Esophagus muscularis mucosa (tissue), 4 donors: ENCODE results near the gene CNP. TPM values are rescaled to one million over a fixed set of nuclear protein-coding genes. Genes with fewer than 3 reads are reported as not detected.
A peak's percentile ranks its signal among the peaks of the same experiment; 100 is the strongest.
"Not testable (repeated sequence)": the region's sequence is repeated elsewhere in the genome, so short reads cannot be mapped to it uniquely, and the experiment has no call there.

Experiments
- DNase-seq: peaks from one replicate; pipeline ENCODE4 v3.0.0-alpha.2; 2017; ENCODE audit errors: extremely low spot score
- H3K27ac ChIP-seq, 4 donors: fragments of 200-600 bp; sonication (generic); replicated peaks in 1 of 4; 1 replicate in 3 of 4; 2 replicates in 1 of 4; pipeline ENCODE4 v1.5.1; 2016 to 2019; ENCODE audit warnings: mild to moderate bottlenecking in 1 of 4
- H3K27me3 ChIP-seq, 4 donors: fragments of 200-600 bp; sonication (generic); one replicate each; pipeline versions ENCODE4 v1.5.1 to v1.6.0; 2016 to 2019
- H3K36me3 ChIP-seq, 4 donors: fragments of 200-600 bp; sonication (generic); one replicate each; pipeline ENCODE4 v1.5.1; 2016 to 2019
- H3K4me1 ChIP-seq, 4 donors: fragments of 200-600 bp; sonication (generic); one replicate each; pipeline ENCODE4 v1.5.1; 2016 to 2019
- H3K4me3 ChIP-seq, 4 donors: fragments of 200-600 bp; sonication (generic); 1 replicate in 2 of 4; 2 replicates in 2 of 4; pipeline ENCODE4 v1.5.1; 2016 to 2019; ENCODE audit warnings: mild to moderate bottlenecking in 4 of 4, moderate library complexity in 1 of 4
- H3K9me3 ChIP-seq, 4 donors: fragments of 200-600 bp; sonication (generic); 1 replicate in 3 of 4; 2 replicates in 1 of 4; pipeline ENCODE4 v1.5.1; 2016 to 2019
- CTCF ChIP-seq, 3 experiments: fragments of 200-600 bp in 2 of 3; fragments of 450-650 bp in 1 of 3; sonication (generic) in 2 of 3; IDR thresholded peaks; one replicate each; pipeline ENCODE4 v1.5.1; 2017 to 2019; ENCODE audit warnings: antibody characterized with exemption in 3 of 3, mild to moderate bottlenecking in 2 of 3, moderate library complexity in 1 of 3
- EP300 ChIP-seq: sonication (generic); formaldehyde crosslinking; IDR thresholded peaks from one replicate; pipeline ENCODE4 v1.6.1; 2017; ENCODE audit warnings: antibody characterized with exemption
- POLR2A ChIP-seq: fragments of 450-650 bp; IDR thresholded peaks from one replicate; pipeline ENCODE4 v1.6.1; 2017; ENCODE audit warnings: antibody characterized with exemption, moderate library complexity, mild to moderate bottlenecking, low read depth
- POLR2AphosphoS5 ChIP-seq, 2 donors: sonication (generic); formaldehyde crosslinking; IDR thresholded peaks; one replicate each; pipeline ENCODE4 v1.6.1; 2017; ENCODE audit warnings: antibody characterized with exemption in 2 of 2
- WGBS: methylation state at CpG from one replicate; pipeline ENCODE4 v1.1.5; 2018; 5-methylcytosine and 5-hydroxymethylcytosine counted together
- intact Hi-C: fragments of 100-400 bp; cut with DNase I; formaldehyde crosslinking; loops from one replicate; pipeline ENCODE4 v1.15.1; 2023
- total RNA-seq, 4 donors: library from RNA; depleted of rRNA; stranded (reverse); fragments of >200 nt; gene quantifications; one replicate each; pipeline versions ENCODE4 v1.1.0 to v1.2.1, GENCODE V29; 2016

The CNP gene
- total RNA-seq, 4 donors from 2014 or later, result 68.9 to 101 (median 78.5) TPM

- H3K36me3 ChIP-seq, result peaks cover 10 to 20% (median 14%) of the 10 kb centered on the region in 4 donors
- H3K27me3 ChIP-seq, result no peaks in the 10 kb centered on the region
- intact Hi-C loops, result loop anchor here (2.0 kb wide), 1 partner anchor 52 kb away; the partner anchor contains the start of gene CNP
- no peaks in the 10 kb centered on the region for H3K9me3 ChIP-seq
- H3K27ac ChIP-seq, result peak overlapping the region in 3 of 4 donors; percentile 82 to 92 (median 91)
- WGBS, result 27% methylated on average over 3 of the region's 3 CpGs
- TF ChIP-seq EP300 (no peak), CTCF (IDR thresholded peaks at IDR 0.05) (no peak), POLR2AphosphoS5 (IDR thresholded peaks at IDR 0.05) (no peak), POLR2A (no peak)
- peaks cover 45 to 70% (median 61%) of the 10 kb centered on the region in 4 donors for H3K4me1 ChIP-seq
- H3K4me3 ChIP-seq, result peak overlapping the region; percentile 65 to 95 (median 78)
- DNase-seq, result no peak
Measured at GRCh38 chr17:42018339-42018738, 51.7 kb downstream of the CNP start.

- Histone ChIP-seq H3K4me1 (peaks cover 42 to 66% (median 56%) of the 10 kb centered on the region in 4 donors), H3K36me3 (peaks cover 17 to 27% (median 21%) of the 10 kb centered on the region in 4 donors), H3K4me3 (peak overlapping the region in 1 of 4 donors; percentile 76), H3K27ac (no peak overlapping the region), H3K9me3 (no peaks in the 10 kb centered on the region), H3K27me3 (no peaks in the 10 kb centered on the region)
- WGBS, result 89% methylated on average over 4 of the region's 4 CpGs
- intact Hi-C loops, result loop anchor here (2.0 kb wide), 1 partner anchor 52 kb away; the partner anchor contains the start of gene CNP
- no peak for DNase-seq
- TF ChIP-seq EP300 (no peak), CTCF (IDR thresholded peaks at IDR 0.05) (no peak), POLR2A (no peak), POLR2AphosphoS5 (IDR thresholded peaks at IDR 0.05) (no peak)
Measured at GRCh38 chr17:42018988-42019387, 52.4 kb downstream of the CNP start.

DNA sequence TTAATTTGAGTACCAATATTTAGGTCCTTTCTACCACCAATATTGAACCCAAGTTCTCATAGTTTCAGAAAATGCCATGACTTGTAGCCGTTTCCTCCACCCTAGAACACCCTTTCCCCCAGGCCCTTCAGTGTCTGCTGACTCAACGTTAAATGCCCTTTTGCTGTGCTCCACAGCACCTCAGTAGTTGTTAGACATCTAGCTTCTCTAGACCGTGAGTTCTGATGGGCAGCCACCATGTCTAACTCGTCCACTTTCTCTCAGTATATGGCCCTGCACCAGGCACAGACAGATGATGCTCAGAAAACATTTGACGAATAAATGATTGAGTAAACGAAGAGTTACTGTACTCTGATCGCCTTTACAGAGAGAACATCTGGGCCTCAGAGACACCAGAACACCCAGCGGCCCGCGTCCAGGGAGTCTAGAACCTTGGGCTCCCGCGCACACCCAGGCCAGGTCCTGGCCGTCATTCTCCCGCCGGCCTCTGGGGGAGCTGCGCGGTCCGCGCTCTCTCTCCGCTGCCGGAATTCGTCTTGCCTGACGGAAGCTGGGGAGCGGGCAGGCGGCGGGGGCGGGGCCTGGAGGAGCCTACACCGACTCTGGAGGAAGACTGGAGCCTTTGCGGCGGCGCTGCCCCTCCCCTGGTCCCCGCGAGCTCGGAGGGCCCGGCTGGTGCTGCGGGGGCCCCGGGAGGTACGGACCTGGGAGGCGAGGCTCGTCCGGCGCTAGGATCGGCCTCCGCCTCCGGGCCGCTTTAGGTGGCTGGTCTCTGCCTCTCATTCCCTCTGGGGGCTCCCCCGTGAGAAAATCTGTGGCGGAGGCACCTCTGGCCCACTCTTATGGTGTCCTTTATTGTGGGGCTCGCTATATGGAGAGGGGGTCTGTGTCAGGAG, 53.2 kb downstream of the CNP start, which contains the start of gene NKIRAS2:
TSS of gene NKIRAS2 (plus strand) at position 582 of the 896 bp plus-strand sequence. CDS start 1,488 bp downstream, outside the sequence.
- no peaks in the 10 kb centered on the region for H3K27me3 ChIP-seq
- TF ChIP-seq POLR2A, result no peak
- TF ChIP-seq POLR2AphosphoS5 (IDR thresholded peaks at IDR 0.05), result peak; percentile 76 to 88
- TF ChIP-seq CTCF (IDR thresholded peaks at IDR 0.05), result peak; percentile 98 to 99 (median 99)
- TF ChIP-seq EP300, result no peak
- peak within 1 kb of the TSS; percentile 81 to 87 (median 86) for H3K27ac ChIP-seq
- H3K4me3 ChIP-seq, result peak within 1 kb of the TSS; percentile 71 to 86 (median 76)
- intact Hi-C loops, result loop anchor here (2.0 kb wide), 1 partner anchor 53 kb away; the partner anchor contains the start of gene CNP
- peaks cover 19 to 31% (median 24%) of the 10 kb centered on the region in 4 donors for H3K36me3 ChIP-seq
- H3K4me1 ChIP-seq, result peaks cover 45 to 66% (median 56%) of the 10 kb centered on the region in 4 donors
- no peaks in the 10 kb centered on the region for H3K9me3 ChIP-seq
- peak; percentile 97 for DNase-seq
- WGBS, result 42% methylated on average over 8 of the region's 49 CpGs

DNA sequence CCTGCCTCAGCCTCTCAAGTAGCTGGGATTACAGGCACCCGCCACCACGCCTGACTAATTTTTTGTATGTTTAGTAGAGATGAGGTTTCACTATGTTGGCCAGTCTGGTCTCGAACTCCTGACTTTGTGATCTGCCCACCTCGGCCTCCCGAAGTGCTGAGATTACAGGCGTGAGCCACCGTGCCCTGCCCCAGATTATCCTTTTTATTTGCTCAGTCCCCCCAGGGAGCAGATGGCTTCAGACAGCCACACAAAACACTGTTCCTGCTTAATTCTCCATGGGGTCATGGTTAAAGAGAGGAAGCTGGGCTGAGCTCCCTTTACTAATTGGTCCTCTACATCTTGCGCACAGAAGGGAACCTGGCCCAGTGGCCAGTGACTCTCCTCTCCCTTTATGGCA, 54.2 kb downstream of the CNP start:
- H3K9me3 ChIP-seq, DNase-seq, intact Hi-C loops, H3K27me3 ChIP-seq: not testable (repeated sequence)
- H3K36me3 ChIP-seq, result peaks cover 19 to 31% (median 24%) of the 10 kb centered on the region in 4 donors
- H3K27ac ChIP-seq, result peak overlapping the region in 3 of 4 donors; percentile 81 to 87 (median 84)
- H3K4me3 ChIP-seq, result peak overlapping the region; percentile 71 to 86 (median 76)
- WGBS, result 86% methylated on average over 8 of the region's 8 CpGs
- H3K4me1 ChIP-seq, result peaks cover 42 to 64% (median 53%) of the 10 kb centered on the region in 4 donors
